GM18519 (cell line): ENCODE results near the gene ALDH1A3.

Experiments
- ATAC-seq: cut with Tn5 transposase; IDR thresholded peaks from one replicate; pipeline ENCODE4 v1.9.1; 2021; ENCODE audit warnings: mild to moderate bottlenecking, moderate library complexity; ENCODE audit not compliant: unreplicated experiment, low FRiP score

Gene ALDH1A3

GRCh38 chr15:100858294-100858693 is 21.3 kb upstream of the ALDH1A3 start:
- ATAC-seq, result no peak

- no peak for ATAC-seq
Measured at GRCh38 chr15:100859970-100860828, 19.4 kb upstream of the ALDH1A3 start.

GRCh38 chr15:100860829-100861510 is 18.7 kb upstream of the ALDH1A3 start:
- ATAC-seq, result no peak

GRCh38 chr15:100861511-100861991 is 18.1 kb upstream of the ALDH1A3 start:
- ATAC-seq, result no peak

GRCh38 chr15:100862162-100862561 is 17.5 kb upstream of the ALDH1A3 start:
- ATAC-seq, result no peak

GRCh38 chr15:100863075-100863795 is 16.4 kb upstream of the ALDH1A3 start:
- ATAC-seq, result no peak

GRCh38 chr15:100863796-100864267 is 15.8 kb upstream of the ALDH1A3 start:
- ATAC-seq, result no peak

- no peak for ATAC-seq
Measured at GRCh38 chr15:100866386-100867330, 13.0 kb upstream of the ALDH1A3 start.

GRCh38 chr15:100867433-100867832 is 12.2 kb upstream of the ALDH1A3 start:
- ATAC-seq, result no peak

- no peak for ATAC-seq
Measured at GRCh38 chr15:100869151-100869999, 10.3 kb upstream of the ALDH1A3 start.

GRCh38 chr15:100873029-100873677 is 6.5 kb upstream of the ALDH1A3 start:
- ATAC-seq, result no peak

GRCh38 chr15:100875495-100875894 is 4.1 kb upstream of the ALDH1A3 start:
- ATAC-seq, result no peak

- ATAC-seq, result no peak
Measured at GRCh38 chr15:100875976-100876375, 3.7 kb upstream of the ALDH1A3 start.

GRCh38 chr15:100877551-100877950 is 2.1 kb upstream of the ALDH1A3 start:
- no peak for ATAC-seq

- no peak for ATAC-seq
Measured at GRCh38 chr15:100878130-100878529, 1.5 kb upstream of the ALDH1A3 start.

GRCh38 chr15:100878648-100879047 is 983 bp upstream of the ALDH1A3 start:
- no peak for ATAC-seq

- no peak for ATAC-seq
Measured at GRCh38 chr15:100879061-100879463, 569 bp upstream of the ALDH1A3 start.

- ATAC-seq, result no peak
Measured at GRCh38 chr15:100880139-100880896, 687 bp downstream of the ALDH1A3 start.
